Body of pancreas (tissue), 4 donors: ENCODE data around the gene POLR2B.
"Not testable (repeated sequence)": the region's sequence is repeated elsewhere in the genome, so short reads cannot be mapped to it uniquely, and the experiment has no call there.

Experiments
- POLR2A ChIP-seq, 3 donors: fragments of 450-650 bp; IDR thresholded peaks; one replicate each; pipeline ENCODE4 v1.6.1; 2016; ENCODE audit warnings: antibody characterized with exemption in 3 of 3, mild to moderate bottlenecking in 2 of 3
- TF ChIP-seq, protein P1 (sequence below), 7 experiments: fragments of 450-650 bp in 4 of 7; fragments of 200-600 bp in 3 of 7; sonication (generic) in 3 of 7; IDR thresholded peaks; one replicate each; pipeline ENCODE4 v1.5.1; 2016 to 2019; ENCODE audit warnings: antibody characterized with exemption in 7 of 7

DNA sequence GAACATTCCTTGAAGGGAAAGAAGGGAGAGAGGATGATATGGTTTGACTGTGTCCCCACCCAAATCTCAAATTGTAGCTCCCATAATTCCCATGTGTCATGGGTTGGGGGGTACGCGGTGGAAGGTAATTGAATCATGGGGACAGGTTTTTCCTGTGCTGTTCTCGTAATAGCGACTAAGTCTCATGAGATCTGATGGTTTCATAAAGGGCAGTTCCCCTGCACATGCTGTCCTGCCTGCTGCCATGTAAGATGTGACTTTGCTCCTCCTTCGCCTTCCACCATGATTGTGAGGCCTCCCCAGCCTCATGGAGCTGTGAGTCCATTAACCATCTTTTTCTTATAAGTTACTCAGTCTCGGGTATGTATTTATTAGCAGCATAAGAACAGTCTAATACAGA lies 68.3 kb downstream of the POLR2B start:
- TF ChIP-seq, protein P1, sequence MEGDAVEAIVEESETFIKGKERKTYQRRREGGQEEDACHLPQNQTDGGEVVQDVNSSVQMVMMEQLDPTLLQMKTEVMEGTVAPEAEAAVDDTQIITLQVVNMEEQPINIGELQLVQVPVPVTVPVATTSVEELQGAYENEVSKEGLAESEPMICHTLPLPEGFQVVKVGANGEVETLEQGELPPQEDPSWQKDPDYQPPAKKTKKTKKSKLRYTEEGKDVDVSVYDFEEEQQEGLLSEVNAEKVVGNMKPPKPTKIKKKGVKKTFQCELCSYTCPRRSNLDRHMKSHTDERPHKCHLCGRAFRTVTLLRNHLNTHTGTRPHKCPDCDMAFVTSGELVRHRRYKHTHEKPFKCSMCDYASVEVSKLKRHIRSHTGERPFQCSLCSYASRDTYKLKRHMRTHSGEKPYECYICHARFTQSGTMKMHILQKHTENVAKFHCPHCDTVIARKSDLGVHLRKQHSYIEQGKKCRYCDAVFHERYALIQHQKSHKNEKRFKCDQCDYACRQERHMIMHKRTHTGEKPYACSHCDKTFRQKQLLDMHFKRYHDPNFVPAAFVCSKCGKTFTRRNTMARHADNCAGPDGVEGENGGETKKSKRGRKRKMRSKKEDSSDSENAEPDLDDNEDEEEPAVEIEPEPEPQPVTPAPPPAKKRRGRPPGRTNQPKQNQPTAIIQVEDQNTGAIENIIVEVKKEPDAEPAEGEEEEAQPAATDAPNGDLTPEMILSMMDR (IDR thresholded peaks at IDR 0.05), result not testable (repeated sequence)
- TF ChIP-seq POLR2A (IDR thresholded peaks at IDR 0.05), result not testable (repeated sequence)
